ENCODE results near the gene SEPTIN14. TPM values are rescaled to one million over a fixed set of nuclear protein-coding genes. Genes with fewer than 3 reads are reported as not detected.

SEPTIN14 gene
- total RNA-seq, 1 experiment from 2014 or later, result not detected

Other genes starting within 250 kb of the SEPTIN14 start
- 2.6 TPM for gene ZNF713, start 24.7 kb upstream of the SEPTIN14 start, total RNA-seq (2021; ENCODE audit: unreplicated experiment)
- gene MRPS17, start 89.1 kb upstream of the SEPTIN14 start, total RNA-seq (2021; ENCODE audit: unreplicated experiment), result 27.5 TPM
- gene NIPSNAP2, start 101.8 kb upstream of the SEPTIN14 start, total RNA-seq (2021; ENCODE audit: unreplicated experiment), result 62.4 TPM
- gene PSPH, start 188.7 kb upstream of the SEPTIN14 start, total RNA-seq (2021; ENCODE audit: unreplicated experiment), result 50.7 TPM
- gene CCT6A, start 189.0 kb upstream of the SEPTIN14 start, total RNA-seq (2021; ENCODE audit: unreplicated experiment), result 257 TPM
- 173 TPM for gene SUMF2, start 201.5 kb upstream of the SEPTIN14 start, total RNA-seq (2021; ENCODE audit: unreplicated experiment)
- gene PHKG1, start 230.2 kb upstream of the SEPTIN14 start, total RNA-seq (2021; ENCODE audit: unreplicated experiment), result 1.1 TPM
- 510 TPM for gene CHCHD2, start 243.7 kb upstream of the SEPTIN14 start, total RNA-seq (2021; ENCODE audit: unreplicated experiment)